Body of pancreas (tissue), 4 donors: ENCODE measurements around the gene FAM174B. TPM values are rescaled to one million over a fixed set of nuclear protein-coding genes. Genes with fewer than 3 reads are reported as not detected.

ENCODE experiments used
- ATAC-seq: fragments of 150-250 bp; one replicate; pipeline ENCODE4 v1.9.1; 2016
- DNase-seq, 4 donors: peaks; one replicate each; pipeline ENCODE4 v3.0.0-alpha.2; 2019
- H3K27ac ChIP-seq, 4 donors: fragments of 200-600 bp; sonication (generic); 1 replicate in 3 of 4; 2 replicates in 1 of 4; pipeline versions ENCODE4 v1.5.1 to v1.6.1; 2016 to 2019; ENCODE audit warnings: mild to moderate bottlenecking in 1 of 4, mixed read lengths in 1 of 4, moderate library complexity in 1 of 4
- H3K27me3 ChIP-seq, 2 donors: fragments of 200-600 bp; sonication (generic); one replicate each; pipeline ENCODE4 v1.6.0; 2016; ENCODE audit warnings: mild to moderate bottlenecking in 1 of 2
- H3K36me3 ChIP-seq, 2 donors: fragments of 200-600 bp; sonication (generic); replicated peaks in 1 of 2; 2 replicates each; pipeline ENCODE4 v1.5.1; 2016; ENCODE audit warnings: low read depth in 2 of 2; ENCODE audit not compliant: insufficient read depth in 1 of 2
- H3K4me1 ChIP-seq: fragments of 200-600 bp; sonication (generic); one replicate; pipeline ENCODE4 v1.6.0; 2016
- H3K4me3 ChIP-seq, 2 donors: fragments of 200-600 bp; sonication (generic); 1 replicate in 1 of 2; 2 replicates in 1 of 2; pipeline ENCODE4 v1.5.1; 2016 to 2019
- H3K9me3 ChIP-seq, 3 donors: fragments of 200-600 bp; sonication (generic); 1 replicate in 2 of 3; 2 replicates in 1 of 3; pipeline ENCODE4 v1.5.1; 2016
- CTCF ChIP-seq, 7 experiments: fragments of 450-650 bp in 4 of 7; fragments of 200-600 bp in 3 of 7; sonication (generic) in 3 of 7; IDR thresholded peaks; one replicate each; pipeline ENCODE4 v1.5.1; 2016 to 2019; ENCODE audit warnings: antibody characterized with exemption in 7 of 7
- POLR2A ChIP-seq, 3 donors: fragments of 450-650 bp; IDR thresholded peaks; one replicate each; pipeline ENCODE4 v1.6.1; 2016; ENCODE audit warnings: antibody characterized with exemption in 3 of 3, mild to moderate bottlenecking in 2 of 3
- WGBS, 2 donors: methylation state at CpG; one replicate each; pipeline ENCODE4 v1.1.5; 2017; 5-methylcytosine and 5-hydroxymethylcytosine counted together
- intact Hi-C: fragments of 100-400 bp; cut with DNase I; formaldehyde crosslinking; loops from one replicate; pipeline ENCODE4 v1.15.1; 2023
- total RNA-seq, 2 donors: library from RNA; depleted of rRNA; stranded (reverse); fragments of >200 nt; gene quantifications; one replicate each; pipeline ENCODE4 v1.1.0, GENCODE V29; 2016

FAM174B gene
- total RNA-seq, 2 donors from 2014 or later: 51.4 to 59.9 TPM

- DNase-seq (no peak), ATAC-seq (no peak)
- intact Hi-C loops: loop anchor here (5.0 kb wide), 1 partner anchor 170 kb away; no protein-coding TSS in a partner anchor
- Histone ChIP-seq H3K9me3 (no peaks in the 10 kb centered on the region), H3K36me3 (no peaks in the 10 kb centered on the region), H3K4me3 (no peak overlapping the region), H3K27ac (no peak overlapping the region), H3K4me1 (no peaks in the 10 kb centered on the region), H3K27me3 (no peaks in the 10 kb centered on the region)
- WGBS, 2 donors: 90 to 96% methylated on average over 1 of the region's 1 CpG
- no peak for TF ChIP-seq POLR2A (IDR thresholded peaks at IDR 0.05)
- TF ChIP-seq CTCF (IDR thresholded peaks at IDR 0.05): no peak
Observed at GRCh38 chr15:92687746-92688145, 32.2 kb upstream of the FAM174B start.

- no peaks in the 10 kb centered on the region for H3K27me3 ChIP-seq
- no peak overlapping the region for H3K4me3 ChIP-seq
- intact Hi-C loops: loop anchor here (5.0 kb wide), 1 partner anchor 170 kb away; no protein-coding TSS in a partner anchor
- H3K36me3 ChIP-seq: no peaks in the 10 kb centered on the region
- no peak for ATAC-seq
- H3K4me1 ChIP-seq: no peaks in the 10 kb centered on the region
- H3K9me3 ChIP-seq: no peaks in the 10 kb centered on the region
- DNase-seq: no peak
- TF ChIP-seq CTCF (IDR thresholded peaks at IDR 0.05): no peak
- TF ChIP-seq POLR2A (IDR thresholded peaks at IDR 0.05): no peak
- no peak overlapping the region for H3K27ac ChIP-seq
- WGBS, 2 donors: 87 to 99% methylated on average over 4 of the region's 4 CpGs
Observed at GRCh38 chr15:92687195-92687602, 31.6 kb upstream of the FAM174B start.

- DNase-seq (peak; percentile 58 to 76 (median 62)), ATAC-seq (peak; percentile 66)
- no peak overlapping the region for H3K27ac ChIP-seq
- intact Hi-C loops: no loop called here
- H3K9me3 ChIP-seq: no peaks in the 10 kb centered on the region
- H3K4me3 ChIP-seq: no peak overlapping the region
- peaks cover 7% of the 10 kb centered on the region for H3K4me1 ChIP-seq
- WGBS, 2 donors: 32 to 38% methylated on average over 6 of the region's 6 CpGs
- no peaks in the 10 kb centered on the region for H3K36me3 ChIP-seq
- H3K27me3 ChIP-seq: no peaks in the 10 kb centered on the region
- TF ChIP-seq CTCF (IDR thresholded peaks at IDR 0.05) (peak; percentile 49 to 90 (median 82)), POLR2A (IDR thresholded peaks at IDR 0.05) (no peak)
Observed at GRCh38 chr15:92683511-92683834, 27.9 kb upstream of the FAM174B start.

GRCh38 chr15:92682741-92683510 is 27.4 kb upstream of the FAM174B start:
- DNase-seq: peak in 1 of 4 donors; percentile 6
- Histone ChIP-seq H3K9me3 (no peaks in the 10 kb centered on the region), H3K27me3 (no peaks in the 10 kb centered on the region), H3K27ac (no peak overlapping the region), H3K36me3 (no peaks in the 10 kb centered on the region), H3K4me1 (peaks cover 7% of the 10 kb centered on the region), H3K4me3 (no peak overlapping the region)
- intact Hi-C loops: no loop called here
- no peak for ATAC-seq
- TF ChIP-seq POLR2A (IDR thresholded peaks at IDR 0.05): no peak
- no peak for TF ChIP-seq CTCF (IDR thresholded peaks at IDR 0.05)
- 59 to 65% methylated on average over 7 of the region's 7 CpGs for WGBS, 2 donors

GRCh38 chr15:92681141-92681631 is 25.6 kb upstream of the FAM174B start:
- H3K27me3 ChIP-seq: no peaks in the 10 kb centered on the region
- DNase-seq (peak in 1 of 4 donors; percentile 47), ATAC-seq (peak; percentile 56)
- H3K27ac ChIP-seq: no peak overlapping the region
- TF ChIP-seq CTCF (IDR thresholded peaks at IDR 0.05) (no peak), POLR2A (IDR thresholded peaks at IDR 0.05) (no peak)
- intact Hi-C loops: no loop called here
- H3K4me1 ChIP-seq: peaks cover 7% of the 10 kb centered on the region
- 61 to 71% methylated on average over 2 to 3 of the region's 3 CpGs for WGBS, 2 donors
- H3K4me3 ChIP-seq: no peak overlapping the region
- no peaks in the 10 kb centered on the region for H3K36me3 ChIP-seq
- H3K9me3 ChIP-seq: no peaks in the 10 kb centered on the region
